GM21786 (cell line): ENCODE data around the gene NOTUM.

Experiments
- ATAC-seq: cut with Tn5 transposase; IDR thresholded peaks from one replicate; pipeline ENCODE4 v1.9.1; 2021; ENCODE audit not compliant: unreplicated experiment

Gene NOTUM

DNA sequence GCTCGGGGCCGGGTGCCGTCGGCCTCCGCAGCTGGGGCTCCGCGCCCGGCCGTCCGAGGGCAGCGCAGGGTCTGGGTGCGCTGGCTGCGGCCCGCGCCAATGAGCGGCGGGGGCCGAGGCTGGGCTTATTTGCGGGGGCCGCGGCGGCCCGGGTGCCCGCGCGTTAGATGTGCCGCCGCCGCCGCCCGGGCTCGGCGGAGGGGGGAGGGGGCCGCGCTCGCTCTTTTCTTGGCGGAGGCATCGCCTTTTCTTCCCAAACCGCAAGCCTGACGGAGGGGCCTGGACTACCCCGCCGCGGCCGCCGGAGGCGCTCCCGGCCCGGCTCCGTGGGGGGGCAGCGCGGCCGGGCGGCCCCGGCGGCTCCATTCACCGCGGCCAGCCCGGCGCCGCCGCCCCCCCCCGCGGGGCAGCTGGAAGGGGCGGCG, at the start of gene NOTUM:
NOTUM (minus strand) TSS at position 101 of the 425 bp plus-strand sequence. CDS start 278 bp downstream, outside the sequence.
- ATAC-seq, result no peak

DNA sequence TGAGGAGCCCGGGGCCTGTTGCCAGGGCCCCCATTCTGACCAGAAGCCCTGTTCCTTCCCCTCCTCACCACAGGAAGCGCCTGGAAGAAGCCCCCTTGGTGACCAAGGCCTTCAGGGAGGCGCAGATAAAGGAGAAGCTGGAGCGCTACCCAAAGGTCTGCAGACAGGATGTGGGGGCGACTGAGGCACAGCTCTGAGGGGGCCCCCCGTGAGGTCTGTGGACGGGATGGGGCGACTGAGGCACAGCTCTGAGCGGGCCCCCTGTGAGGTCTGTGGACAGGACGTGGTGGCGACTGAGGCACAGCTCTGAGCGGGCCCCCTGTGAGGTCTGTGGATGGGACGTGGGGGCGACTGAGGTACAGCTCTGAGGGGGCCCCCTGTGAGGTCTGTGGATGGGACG, 48.4 kb upstream of the NOTUM start:
- no peak for ATAC-seq

DNA sequence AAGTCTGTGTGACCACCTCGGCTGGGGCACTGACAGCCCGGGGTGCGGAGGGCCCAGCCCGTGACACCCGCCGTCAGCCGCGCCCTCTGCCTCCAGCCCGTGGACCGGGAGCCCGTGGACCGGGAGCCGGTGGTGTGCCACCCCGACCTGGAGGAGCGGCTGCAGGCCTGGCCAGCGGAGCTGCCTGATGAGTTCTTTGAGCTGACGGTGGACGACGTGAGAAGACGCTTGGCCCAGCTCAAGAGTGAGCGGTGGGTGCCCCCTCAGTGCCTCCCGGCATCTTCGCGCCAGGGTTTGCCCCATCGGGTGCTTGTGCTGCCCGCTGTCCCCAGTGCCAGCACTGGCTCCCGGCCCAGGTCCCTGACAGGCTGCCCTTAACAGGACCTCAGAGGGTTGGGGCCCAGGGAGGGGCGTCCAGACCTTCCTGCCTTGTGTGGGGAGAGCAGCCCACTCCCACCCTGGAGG, 48.0 kb upstream of the NOTUM start:
- no peak for ATAC-seq

DNA sequence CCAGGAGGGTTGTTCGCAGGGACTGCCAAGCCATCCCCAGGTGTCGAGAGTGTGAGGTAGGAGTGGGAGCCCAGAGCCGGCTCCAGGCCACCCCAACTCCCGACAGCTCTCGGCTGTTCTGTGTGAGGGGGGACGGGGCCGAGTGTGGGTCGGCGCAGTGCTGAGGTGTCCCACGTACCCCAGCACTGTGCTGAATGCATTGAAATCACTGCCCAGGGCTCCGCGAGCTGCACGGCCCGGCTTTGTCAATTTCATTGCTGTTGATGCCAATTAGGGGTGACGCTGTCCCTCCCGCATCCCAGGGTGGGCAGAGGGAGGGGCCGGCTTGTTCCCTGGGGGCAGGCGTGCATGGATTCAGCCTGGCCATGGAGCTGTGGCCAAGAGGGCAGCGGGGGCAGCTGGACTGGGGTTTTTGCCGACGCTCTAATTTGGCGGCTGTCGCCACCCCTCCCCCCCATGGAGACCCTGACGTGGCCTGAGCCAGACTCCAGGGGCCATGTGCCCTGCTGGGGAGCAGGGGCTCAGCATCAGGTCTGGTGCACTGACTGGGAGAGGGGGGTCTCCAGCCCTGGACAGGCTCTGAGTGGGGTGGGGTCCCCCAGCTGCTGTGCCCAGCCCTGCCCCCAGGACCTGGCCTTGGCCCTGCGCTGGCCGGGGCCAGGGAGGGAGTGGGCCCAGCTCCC, 47.4 kb upstream of the NOTUM start:
- ATAC-seq, result no peak

DNA sequence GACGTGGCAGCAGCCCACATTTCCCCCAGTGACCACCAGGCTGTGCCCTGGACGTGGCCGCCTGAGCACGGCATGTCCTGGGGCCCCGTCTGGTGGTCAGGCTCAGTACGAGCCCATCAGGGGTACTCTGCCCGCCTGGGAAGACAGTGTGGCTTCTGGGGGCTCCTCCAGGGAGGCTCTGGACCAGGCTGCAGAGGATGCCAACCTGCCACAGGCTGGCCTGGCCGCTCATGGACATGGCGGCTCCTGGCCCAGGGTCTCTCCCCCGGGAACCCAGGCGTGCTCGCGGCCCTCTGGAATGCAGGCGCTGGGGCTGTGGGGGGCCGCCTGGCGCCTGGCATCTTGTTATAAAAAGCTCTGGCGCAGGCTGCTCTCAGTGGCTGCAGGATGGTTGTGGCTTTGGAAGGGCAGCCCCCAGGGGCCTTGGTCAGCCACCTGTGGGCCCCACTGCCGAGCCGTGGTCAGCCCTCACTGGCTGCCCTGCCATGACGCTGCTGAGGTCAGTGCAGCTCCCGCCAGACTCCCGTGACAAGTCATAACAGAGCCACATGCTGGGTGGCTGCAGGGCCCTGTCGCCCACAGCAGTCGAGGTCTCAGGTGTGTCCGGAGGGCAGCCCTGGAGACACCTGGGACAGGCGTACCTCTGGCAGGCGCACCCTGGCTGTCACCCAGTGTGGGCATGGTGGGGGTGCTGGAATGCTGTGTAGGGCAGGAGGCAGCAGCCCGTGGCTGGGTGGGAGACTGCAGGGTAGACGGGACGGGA, 46.7 kb upstream of the NOTUM start:
- ATAC-seq, result no peak

DNA sequence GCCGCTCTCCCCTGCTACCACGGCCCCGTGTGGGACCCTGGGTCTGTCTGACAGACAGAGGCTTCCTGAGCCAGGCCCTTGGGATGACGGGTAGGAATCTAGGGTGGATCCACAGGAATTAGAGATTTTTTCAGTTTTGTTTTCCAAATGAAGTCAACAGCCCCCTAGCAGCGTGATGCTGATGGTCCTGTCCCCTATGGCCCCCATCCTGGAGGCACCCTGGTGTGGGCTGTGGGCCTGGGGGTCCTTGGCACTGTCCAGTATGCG, 46.2 kb upstream of the NOTUM start:
- ATAC-seq, result no peak

DNA sequence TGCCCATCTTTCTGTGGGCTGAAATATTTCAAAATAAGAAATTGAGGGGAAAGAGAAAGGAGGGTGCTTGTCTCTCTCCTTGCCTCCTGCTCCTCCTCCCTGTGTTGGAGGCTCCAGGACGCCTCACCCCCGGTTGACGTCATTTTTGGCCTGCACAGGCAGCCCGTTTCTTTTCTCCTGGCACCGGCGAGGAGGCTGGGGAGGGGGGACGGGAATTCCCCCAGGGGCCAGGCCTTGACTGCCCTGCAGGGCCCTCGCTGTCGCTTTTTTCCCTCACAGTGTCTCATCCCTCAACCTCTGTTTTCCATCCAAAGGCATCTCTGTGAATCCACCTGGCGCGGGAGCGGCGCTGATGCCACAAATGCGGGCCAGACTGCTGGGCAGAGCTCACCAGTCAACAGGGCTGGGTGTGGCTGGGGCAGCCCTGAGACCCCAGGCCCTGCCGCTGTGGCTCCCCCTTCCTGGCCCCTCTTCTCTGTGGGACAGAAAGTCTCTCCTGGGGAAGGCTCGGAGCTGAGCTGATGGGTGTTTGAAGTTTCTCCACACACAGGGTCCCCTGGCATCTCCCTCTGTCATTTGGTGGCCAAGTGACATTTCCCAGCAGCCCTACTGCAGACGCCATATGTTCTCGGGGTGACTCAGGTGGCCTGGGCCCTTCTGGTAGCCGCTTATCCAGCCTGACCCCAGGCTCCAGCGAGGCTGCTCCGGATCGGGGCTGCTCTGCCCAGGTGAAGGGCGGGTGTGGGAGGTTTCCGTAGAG, 45.7 kb upstream of the NOTUM start:
- ATAC-seq, result no peak

DNA sequence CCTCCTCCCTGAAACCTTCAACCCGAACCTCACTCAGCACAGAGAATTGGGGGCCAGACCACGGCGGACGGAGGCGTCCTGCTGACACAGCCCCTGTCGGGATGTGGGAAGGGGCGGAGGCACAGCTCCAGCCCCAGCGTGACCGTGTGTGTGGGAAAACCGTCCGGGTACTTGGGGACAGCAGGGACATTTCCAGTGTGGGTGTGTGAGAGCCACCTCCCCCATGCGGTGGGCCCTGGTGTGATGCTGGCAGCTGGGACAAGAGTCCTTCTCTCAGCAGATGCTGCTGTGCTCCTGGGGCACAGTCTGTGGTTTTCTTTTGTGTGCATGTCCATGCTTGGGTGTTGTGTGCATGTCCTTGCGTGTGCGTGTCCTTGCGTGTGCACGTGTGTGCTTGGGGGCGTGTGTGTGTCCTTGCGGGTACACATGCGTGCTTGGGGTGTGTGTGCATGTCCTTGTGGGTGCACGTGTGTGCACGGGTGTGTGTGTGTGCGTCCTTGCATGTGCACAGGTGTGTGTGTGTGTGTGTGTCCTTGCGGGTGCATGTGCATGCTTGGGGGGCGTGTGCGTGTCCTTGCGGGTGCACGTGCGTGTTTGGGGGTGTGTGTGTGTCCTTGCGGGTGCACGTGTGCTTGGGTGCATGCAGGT, 44.8 kb upstream of the NOTUM start:
- ATAC-seq, result no peak

DNA sequence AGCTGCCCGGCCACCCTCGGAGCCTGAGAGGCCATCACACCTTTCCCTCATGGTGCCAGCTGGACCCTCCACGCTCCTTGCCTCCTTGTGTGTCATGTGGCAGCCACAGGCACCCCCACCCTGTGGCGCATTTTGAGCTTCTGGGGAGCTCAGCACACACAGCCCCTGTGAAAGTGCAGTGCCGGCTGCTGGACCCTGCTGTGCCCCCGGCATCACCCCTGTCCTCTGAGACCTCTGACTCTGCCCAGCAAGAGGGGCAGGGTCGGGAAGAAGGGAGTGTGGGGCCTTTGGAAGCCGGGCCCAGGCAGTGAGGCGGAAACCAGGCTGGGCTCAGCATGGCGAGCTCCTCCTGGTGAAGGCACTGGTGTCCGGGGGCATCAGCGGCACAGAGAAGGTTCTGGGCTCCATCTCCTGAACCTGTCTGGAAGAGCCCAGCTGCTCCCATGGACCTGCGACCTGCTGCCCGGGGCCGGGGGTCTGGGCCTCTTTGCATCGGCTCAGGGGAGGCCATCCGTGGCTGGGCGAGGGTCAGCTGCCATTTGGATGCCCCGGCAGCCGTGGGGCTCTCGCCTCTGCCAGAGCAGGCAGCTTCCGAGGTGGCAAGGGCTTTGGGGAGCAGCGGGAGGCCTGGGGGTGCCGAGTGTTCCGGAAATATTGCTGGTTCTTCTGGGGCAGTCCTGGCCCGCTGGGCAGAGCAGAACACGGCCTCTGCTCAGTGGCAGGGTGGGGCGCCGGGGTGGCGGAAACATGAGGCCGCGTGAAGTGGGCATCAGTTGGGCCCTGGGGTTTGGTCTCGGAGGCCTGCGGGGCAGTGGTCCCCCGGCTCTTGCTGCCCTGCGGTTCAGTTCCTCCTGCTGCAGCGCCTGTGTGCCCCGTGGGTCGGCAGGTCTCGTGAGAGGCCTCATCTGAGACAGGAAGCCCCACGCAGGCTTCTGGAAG, 43.8 kb upstream of the NOTUM start:
- no peak for ATAC-seq

DNA sequence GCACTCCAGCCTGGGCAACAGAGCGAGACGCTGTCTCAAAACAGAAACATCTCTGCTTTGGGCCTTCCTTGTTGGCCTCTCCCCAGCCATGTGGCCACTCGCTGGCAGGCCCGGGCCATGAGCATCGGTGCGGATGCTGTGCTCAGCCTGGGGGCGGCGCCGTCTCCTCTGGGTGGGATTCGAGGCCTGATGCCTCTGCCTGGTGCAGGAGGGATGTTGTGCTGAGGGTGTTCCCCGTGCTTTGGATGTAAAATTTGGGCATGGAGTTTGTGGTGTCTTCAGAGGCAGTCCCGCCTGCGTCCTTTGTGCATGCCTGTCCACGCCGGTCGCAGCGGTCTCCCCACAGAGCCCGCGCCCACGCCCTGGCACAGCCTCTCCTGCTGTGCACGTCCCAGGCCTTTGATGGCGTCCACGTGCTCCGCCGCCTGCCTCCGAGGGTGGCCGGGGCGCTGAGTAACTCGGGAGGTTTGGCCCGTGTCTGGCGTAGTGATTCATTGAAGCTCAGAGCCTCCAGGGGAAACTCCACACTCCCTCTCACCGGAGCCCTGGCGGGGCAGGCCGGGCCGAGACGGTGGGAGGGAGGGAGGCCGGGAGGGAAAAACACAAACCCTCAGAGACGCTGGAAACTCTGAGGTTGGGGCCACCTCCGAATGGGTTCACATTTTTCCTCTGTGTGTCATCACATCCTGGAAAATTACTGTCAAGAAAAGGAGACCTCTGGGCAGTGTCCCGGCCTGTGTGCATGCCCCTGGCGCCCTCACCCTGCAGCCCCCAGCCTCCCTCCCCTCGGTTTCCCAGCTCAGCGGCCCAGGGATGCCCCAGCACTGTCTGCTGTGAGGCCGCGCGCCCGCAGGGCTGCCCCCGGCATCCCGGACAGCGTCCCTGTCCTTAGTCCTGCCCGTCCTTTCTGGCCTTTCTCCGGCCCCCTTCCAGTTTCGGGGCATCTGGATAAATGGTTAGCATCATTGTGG, 42.7 kb upstream of the NOTUM start:
- ATAC-seq, result no peak

DNA sequence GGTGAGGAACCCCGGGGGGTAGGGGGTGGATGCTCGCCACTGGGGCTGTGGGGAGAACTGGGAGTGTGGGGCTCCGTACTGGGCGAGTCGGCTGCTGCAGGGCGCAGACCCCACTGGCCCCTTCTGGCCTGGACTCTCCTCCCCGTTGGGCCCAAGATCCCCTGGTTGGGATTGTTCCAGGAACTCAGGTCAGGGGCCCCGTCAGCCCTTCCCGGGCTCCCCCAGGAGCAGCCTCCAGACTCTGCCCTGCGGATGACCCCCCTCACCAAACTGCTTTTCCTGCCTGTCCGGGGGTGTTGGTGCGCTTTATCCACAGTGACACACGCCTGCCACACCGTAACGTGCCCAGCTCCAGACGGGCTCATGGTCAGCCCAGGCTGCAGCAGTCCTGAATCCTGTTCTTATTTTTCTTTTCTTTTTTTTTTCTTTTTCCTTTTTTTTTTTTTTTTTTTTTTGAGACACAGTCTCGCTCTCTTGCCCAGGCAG, 40.6 kb upstream of the NOTUM start:
- no peak for ATAC-seq

DNA sequence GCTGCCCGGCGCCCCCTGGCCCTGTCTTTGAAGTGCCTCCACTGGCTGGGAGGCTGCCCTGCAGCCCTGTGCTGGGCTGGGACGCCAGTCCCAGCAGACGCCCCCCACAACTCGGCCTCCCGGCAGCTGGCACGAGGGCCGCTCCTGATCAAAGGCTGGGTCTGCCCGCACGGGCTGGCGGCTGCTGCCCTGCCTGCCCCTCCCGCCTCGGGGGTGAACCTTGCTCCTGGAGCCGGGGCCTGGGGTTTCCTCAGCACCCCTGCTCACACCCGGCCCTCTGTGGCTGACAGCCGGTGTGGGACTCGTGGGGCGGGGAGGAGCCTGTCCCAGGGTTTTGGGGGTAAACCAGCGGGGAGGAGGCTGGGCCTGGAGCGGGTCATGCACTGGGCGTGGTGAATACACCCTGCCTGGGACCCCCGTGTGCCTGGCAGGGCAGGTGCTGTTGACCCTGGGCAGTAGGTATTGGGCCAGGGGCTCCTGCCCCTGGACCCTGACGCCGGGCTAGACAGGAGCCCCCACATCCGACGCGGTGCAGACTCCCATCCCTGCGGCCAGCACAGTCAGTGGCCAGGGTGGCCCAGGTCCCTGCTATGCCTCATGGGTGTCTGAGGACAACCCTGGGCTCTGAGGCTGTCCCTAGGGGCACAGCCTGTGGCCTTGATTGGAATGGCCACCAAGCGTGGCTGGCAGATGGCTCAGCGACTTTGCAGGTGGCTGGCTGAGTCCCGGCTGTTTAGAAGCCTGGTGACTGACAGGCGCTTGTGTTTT, 40.0 kb upstream of the NOTUM start:
- no peak for ATAC-seq

DNA sequence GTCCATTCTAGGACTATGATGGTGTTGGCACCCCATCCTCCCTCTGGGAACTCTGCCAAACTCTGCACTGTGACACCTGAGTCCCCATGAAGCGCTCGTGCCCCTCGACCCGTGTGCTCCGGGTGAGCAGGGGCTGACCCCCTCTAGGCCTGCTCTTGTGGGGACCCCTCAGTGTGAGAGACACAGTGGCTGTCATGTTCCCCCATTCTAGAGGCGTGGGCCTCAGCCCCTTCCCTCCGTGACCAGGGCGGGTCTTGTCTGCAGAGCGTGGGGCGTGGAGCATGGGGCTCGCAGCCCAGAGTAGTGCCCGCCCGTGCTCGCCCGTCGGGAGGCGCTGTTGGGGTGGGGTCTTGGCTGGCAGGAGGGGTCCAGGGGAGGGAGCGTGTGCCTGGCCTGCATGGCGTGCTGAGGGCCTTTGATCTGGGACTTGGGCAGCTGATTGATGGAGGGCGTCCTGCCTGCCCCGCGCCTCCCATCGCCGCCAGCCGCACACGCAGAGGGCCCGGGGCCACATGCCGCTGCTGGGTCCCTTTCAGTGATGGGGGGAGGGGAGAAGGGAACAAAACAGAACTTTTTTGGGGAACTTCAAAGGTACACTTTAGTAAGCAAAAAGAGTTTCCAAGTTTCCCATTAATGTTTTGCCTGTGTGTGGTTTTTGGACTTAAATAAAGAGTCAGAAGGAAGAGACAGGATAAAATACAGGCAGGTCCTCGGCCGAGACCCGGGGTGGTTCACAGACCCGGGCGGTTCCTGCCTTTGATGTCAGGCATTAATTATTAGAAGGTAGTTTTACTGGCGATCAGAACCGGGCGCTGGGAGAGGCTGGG, 39.2 kb upstream of the NOTUM start:
- no peak for ATAC-seq

DNA sequence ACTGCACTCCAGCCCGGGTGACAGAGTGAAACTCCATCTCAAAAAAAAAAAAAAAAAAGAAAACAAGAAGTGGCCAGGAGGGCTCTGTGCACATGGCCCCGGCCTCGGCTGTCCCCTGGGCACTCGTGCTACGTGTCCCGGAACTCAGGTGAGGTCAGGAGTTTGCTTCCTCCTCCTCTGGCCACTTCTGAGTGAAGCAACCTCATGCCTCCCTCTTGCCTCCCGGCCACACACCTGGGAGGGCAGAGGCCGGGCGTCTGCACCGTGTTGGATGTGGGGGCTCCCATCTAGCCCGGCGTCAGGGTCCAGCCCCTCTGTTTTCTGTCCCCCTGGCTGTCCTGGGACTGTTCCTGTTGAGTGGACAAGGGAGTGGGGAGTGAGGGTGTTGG, 38.6 kb upstream of the NOTUM start:
- ATAC-seq, result no peak

DNA sequence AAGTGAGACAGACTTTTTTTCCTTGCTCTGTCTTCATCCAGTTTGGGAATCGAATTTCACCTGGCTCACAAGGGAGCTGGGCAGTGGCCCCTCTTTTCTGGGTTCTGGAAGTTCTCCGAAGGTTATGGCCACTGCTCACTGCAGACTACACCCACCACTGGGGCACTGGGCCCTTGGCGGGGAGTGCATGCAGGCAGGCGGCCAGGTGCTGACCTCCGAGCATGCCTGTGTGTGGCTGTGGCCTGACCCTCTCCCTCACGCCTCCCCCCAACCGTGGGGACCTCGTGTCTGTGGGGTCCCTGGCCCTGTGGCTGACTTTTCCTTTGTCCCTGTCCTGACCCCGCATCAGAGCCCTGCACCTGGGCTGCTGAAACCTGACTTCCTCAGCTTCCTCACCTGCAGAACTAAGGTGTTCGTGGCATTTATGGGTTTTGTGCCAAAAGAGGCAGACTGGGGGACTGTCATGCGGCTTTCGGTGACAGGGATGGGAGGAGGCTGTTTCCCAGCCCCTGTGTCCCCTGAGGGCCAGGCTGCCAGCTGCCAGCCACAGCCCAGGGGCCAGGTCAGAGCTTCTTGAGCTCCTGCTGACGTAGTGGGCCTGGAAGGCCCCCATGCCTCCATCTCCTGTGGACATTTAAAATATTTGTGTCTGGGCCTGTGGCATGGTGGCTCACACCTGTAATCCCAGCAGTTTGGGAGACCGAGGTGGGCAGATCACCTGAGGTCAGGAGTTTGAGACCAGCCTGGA, 37.9 kb upstream of the NOTUM start:
- no peak for ATAC-seq

DNA sequence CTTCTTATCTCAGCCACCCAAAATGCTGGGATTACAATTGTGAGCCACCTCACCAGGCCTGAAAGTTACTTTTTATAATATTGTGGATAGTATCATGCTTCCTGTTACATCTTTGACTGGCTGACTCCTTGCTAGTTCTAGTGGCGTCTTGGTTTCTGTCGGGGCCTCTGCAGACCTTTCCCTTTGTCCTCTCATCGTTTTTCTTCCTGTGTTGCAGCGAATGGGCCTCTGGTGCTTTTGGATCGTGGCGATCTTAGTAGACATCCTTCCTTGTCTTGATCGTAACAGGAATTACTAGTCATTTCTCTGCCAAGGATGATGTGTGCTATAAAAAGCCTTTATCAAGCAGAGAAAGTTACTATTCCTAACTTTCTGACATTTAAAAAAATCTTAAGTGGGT, 37.2 kb upstream of the NOTUM start:
- no peak for ATAC-seq
